Gastroesophageal sphincter (tissue), 4 donors: Measurements from ENCODE around the gene TAF1. TPM values are rescaled to one million over a fixed set of nuclear protein-coding genes. Genes with fewer than 3 reads are reported as not detected.
"Not testable (repeated sequence)": the region's sequence is repeated elsewhere in the genome, so short reads cannot be mapped to it uniquely, and the experiment has no call there.

Experiments used
- ATAC-seq: fragments of 150-250 bp; one replicate; pipeline ENCODE4 v1.9.1; 2016; ENCODE audit warnings: mild to moderate bottlenecking, moderate library complexity
- H3K27ac ChIP-seq, 4 donors: fragments of 200-600 bp; sonication (generic) in 3 of 4; 1 replicate in 3 of 4; 2 replicates in 1 of 4; pipeline ENCODE4 v1.5.1; 2016 to 2019
- H3K27me3 ChIP-seq: fragments of 200-600 bp; sonication (generic); one replicate; pipeline ENCODE4 v1.5.1; 2019
- H3K36me3 ChIP-seq, 2 donors: fragments of 200-600 bp; sonication (generic); one replicate each; pipeline ENCODE4 v1.5.1; 2019; ENCODE audit warnings: control low read depth in 1 of 2
- H3K4me1 ChIP-seq, 3 donors: fragments of 200-600 bp; sonication (generic); 1 replicate in 2 of 3; 2 replicates in 1 of 3; pipeline ENCODE4 v1.5.1; 2016 to 2019; ENCODE audit warnings: control low read depth in 2 of 3
- H3K4me3 ChIP-seq, 2 donors: fragments of 200-600 bp; sonication (generic); one replicate each; pipeline ENCODE4 v1.5.1; 2019; ENCODE audit warnings: mild to moderate bottlenecking in 1 of 2, moderate library complexity in 1 of 2
- H3K9me3 ChIP-seq, 3 donors: fragments of 200-600 bp; sonication (generic); one replicate each; pipeline ENCODE4 v1.5.1; 2017 to 2019; ENCODE audit warnings: control low read depth in 2 of 3
- EP300 ChIP-seq: sonication (generic); formaldehyde crosslinking; IDR thresholded peaks from one replicate; pipeline ENCODE4 v1.6.1; 2017; ENCODE audit warnings: antibody characterized with exemption, mild to moderate bottlenecking
- POLR2A ChIP-seq, 2 donors: fragments of 450-650 bp; IDR thresholded peaks; one replicate each; pipeline ENCODE4 v1.6.1; 2017; ENCODE audit warnings: antibody characterized with exemption in 2 of 2, mild to moderate bottlenecking in 2 of 2, moderate library complexity in 1 of 2
- POLR2AphosphoS5 ChIP-seq: sonication (generic); formaldehyde crosslinking; IDR thresholded peaks from one replicate; pipeline ENCODE4 v1.6.1; 2017; ENCODE audit warnings: antibody characterized with exemption
- WGBS, 2 donors: methylation state at CpG; one replicate each; pipeline ENCODE4 v1.1.5; 2018; ENCODE audit warnings: low coverage in 1 of 2; 5-methylcytosine and 5-hydroxymethylcytosine counted together
- small RNA-seq, 4 donors: library from RNA; depleted of rRNA; stranded (forward); fragments of <200 nt; gene quantifications; one replicate each; pipeline ENCODE3, GENCODE V24; 2016
- total RNA-seq, 4 donors: library from RNA; depleted of rRNA; stranded (reverse); fragments of >200 nt; gene quantifications; one replicate each; pipeline ENCODE4 v1.1.0, GENCODE V29; 2016
- TF ChIP-seq, protein P1 (sequence below), 4 experiments: fragments of 200-600 bp in 2 of 4; fragments of 450-650 bp in 2 of 4; sonication (generic) in 1 of 4; IDR thresholded peaks; one replicate each; pipeline ENCODE4 v1.5.1; 2017 to 2019; ENCODE audit warnings: antibody characterized with exemption in 4 of 4, mild to moderate bottlenecking in 2 of 4, moderate library complexity in 2 of 4

Gene TAF1
- total RNA-seq, 4 donors from 2014 or later, result 32.1 to 64.1 (median 56.2) TPM

DNA sequence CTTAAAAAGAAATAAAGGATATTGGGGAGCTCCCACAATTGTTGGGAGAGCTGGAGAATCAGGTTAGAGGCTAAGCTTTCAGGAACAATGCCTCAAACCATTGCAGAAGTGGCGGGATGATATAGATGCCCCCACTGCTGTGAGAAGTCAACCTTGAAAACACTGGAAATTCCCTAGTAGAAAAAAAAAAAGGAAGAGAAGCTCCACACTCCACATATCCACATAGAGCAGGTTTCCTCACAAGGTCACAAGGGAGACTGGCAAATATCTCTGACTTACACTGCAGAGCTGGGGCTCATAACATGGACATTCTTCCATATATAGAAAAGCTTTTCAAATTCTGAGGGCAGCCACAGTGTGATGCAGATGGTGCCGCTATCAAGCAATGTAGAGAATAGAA lies 144.0 kb downstream of the TAF1 start:
- ATAC-seq, result no peak
- no peaks in the 10 kb centered on the region for H3K27me3 ChIP-seq
- WGBS, 2 donors, result 80 to 85% methylated on average over 1 to 2 of the region's 2 CpGs

DNA sequence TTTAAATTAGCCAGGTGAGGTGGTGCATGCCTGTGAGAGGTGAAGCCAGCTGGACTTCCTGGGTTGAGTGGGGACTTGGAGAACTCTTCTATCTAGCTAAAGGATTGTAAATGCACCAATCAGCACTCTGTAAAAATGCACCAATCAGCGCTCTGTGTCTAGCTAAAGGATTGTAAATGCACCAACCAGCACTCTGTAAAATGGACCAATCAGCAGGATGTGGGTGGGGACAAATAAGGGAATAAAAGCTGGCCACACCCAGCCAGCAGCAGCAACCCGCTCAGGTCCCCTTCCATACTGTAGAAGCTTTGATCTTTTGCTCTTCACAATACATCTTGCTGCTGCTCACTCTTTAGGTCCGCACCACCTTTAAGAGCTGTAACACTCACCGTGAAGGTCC lies 147.6 kb downstream of the TAF1 start:
- not testable (repeated sequence) for H3K9me3 ChIP-seq, H3K36me3 ChIP-seq, H3K4me3 ChIP-seq, H3K4me1 ChIP-seq, H3K27me3 ChIP-seq, H3K27ac ChIP-seq, ATAC-seq
- WGBS, 2 donors, result 91 to 94% methylated on average over 3 to 4 of the region's 4 CpGs

More for the DNA sequence above, 144.0 kb downstream of the TAF1 start:
- no peaks in the 10 kb centered on the region for H3K9me3 ChIP-seq
- TF ChIP-seq POLR2A (IDR thresholded peaks at IDR 0.05) (no peak), POLR2AphosphoS5 (no peak), EP300 (no peak)
- TF ChIP-seq, protein P1, sequence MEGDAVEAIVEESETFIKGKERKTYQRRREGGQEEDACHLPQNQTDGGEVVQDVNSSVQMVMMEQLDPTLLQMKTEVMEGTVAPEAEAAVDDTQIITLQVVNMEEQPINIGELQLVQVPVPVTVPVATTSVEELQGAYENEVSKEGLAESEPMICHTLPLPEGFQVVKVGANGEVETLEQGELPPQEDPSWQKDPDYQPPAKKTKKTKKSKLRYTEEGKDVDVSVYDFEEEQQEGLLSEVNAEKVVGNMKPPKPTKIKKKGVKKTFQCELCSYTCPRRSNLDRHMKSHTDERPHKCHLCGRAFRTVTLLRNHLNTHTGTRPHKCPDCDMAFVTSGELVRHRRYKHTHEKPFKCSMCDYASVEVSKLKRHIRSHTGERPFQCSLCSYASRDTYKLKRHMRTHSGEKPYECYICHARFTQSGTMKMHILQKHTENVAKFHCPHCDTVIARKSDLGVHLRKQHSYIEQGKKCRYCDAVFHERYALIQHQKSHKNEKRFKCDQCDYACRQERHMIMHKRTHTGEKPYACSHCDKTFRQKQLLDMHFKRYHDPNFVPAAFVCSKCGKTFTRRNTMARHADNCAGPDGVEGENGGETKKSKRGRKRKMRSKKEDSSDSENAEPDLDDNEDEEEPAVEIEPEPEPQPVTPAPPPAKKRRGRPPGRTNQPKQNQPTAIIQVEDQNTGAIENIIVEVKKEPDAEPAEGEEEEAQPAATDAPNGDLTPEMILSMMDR (IDR thresholded peaks at IDR 0.05), result no peak
- H3K4me1 ChIP-seq, result no peaks in the 10 kb centered on the region
- no peak overlapping the region for H3K27ac ChIP-seq
- no peak overlapping the region for H3K4me3 ChIP-seq
- H3K36me3 ChIP-seq, result no peaks in the 10 kb centered on the region

DNA sequence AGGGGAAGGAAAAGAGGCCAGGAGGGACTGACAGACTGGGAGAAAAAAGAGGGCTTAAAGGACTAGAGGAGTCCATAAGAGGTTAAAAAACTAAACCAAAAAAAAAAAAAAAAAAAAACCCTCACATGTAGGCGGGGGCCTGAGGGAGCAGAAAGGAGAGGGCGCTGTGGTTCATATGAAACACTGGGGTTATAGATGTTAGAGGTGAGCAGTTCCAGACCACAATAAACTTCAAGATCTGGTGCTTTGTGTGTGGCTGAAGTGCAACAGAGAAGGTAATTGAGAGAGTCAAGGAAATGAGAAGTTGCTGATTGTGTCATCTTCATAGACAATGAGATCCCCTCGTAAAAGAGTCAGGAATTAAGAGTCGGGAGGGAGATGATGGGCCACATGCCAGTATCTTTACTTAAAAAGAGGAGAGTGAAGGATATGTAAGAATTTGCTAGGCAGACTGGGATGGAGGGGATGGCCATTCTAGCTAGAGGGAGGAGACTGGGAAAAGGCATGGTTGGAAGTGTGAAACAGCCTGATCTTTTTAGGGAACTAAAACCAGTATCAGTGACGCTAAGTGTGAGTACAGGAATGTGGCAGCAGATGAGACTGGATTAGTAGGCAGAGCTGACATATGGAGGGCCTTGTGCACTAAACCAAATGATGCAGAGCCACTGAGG lies 148.3 kb downstream of the TAF1 start:
- no peak overlapping the region for H3K27ac ChIP-seq
- H3K27me3 ChIP-seq, result no peaks in the 10 kb centered on the region
- no peaks in the 10 kb centered on the region for H3K4me1 ChIP-seq
- 25 to 30% methylated on average over 5 of the region's 5 CpGs for WGBS, 2 donors
- ATAC-seq, result no peak
- no peaks in the 10 kb centered on the region for H3K36me3 ChIP-seq
- no peak overlapping the region for H3K4me3 ChIP-seq
- H3K9me3 ChIP-seq, result no peaks in the 10 kb centered on the region
- TF ChIP-seq EP300 (no peak), POLR2AphosphoS5 (no peak), POLR2A (IDR thresholded peaks at IDR 0.05) (no peak)
- TF ChIP-seq, protein P1 (IDR thresholded peaks at IDR 0.05), result no peak

DNA sequence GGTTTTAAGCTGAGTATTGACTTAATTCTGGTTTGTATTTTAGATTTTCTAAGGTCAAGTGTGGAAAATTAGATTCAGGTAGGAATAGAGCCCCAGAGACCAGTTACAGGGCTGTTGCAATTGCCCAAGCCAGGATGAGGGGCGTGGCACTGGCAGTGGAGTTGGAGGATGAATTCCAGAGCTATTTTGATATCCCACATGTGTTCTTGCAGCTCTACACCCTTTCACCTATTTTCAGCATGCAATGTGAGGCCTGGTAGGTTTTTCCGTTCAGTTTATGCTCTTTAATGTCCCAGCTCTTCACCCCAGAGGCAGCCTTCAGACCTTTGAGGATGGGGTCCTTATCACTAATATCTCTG lies 148.9 kb downstream of the TAF1 start:
- TF ChIP-seq EP300, result no peak
- TF ChIP-seq, protein P1 (IDR thresholded peaks at IDR 0.05), result no peak
- TF ChIP-seq POLR2A (IDR thresholded peaks at IDR 0.05), result no peak
- TF ChIP-seq POLR2AphosphoS5, result no peak
- H3K4me3 ChIP-seq, result no peak overlapping the region
- H3K9me3 ChIP-seq, result no peaks in the 10 kb centered on the region
- no peaks in the 10 kb centered on the region for H3K36me3 ChIP-seq
- WGBS, 2 donors, result 58 to 74% methylated on average over 2 of the region's 2 CpGs
- no peak overlapping the region for H3K27ac ChIP-seq
- ATAC-seq, result no peak
- no peaks in the 10 kb centered on the region for H3K27me3 ChIP-seq
- H3K4me1 ChIP-seq, result no peaks in the 10 kb centered on the region

Small RNA genes lying within 50 kb of the gene (small RNA-seq; reads per million reads assigned to genes)
- gene AL590762.4 (0 reads per million in 4 donors), gene RF00019 (0 reads per million in 4 donors)

Other genes with a start within 250 kb of the TAF1 start
- 10 to 100 TPM; 19.7 to 30.2 (median 26.2) TPM for gene MED12, start 247.8 kb upstream of the TAF1 start, total RNA-seq
- 1 to 10 TPM; 1.7 to 3.1 (median 2.8) TPM for gene NLGN3, start 221.5 kb upstream of the TAF1 start, total RNA-seq
- gene GJB1, start 143.1 kb upstream of the TAF1 start, total RNA-seq, result not detected
- 10 to 100 TPM in 3 of 4 donors, 1 to 10 TPM in 1; 9.7 to 18.5 (median 13.4) TPM for gene ZMYM3, start 112.2 kb upstream of the TAF1 start, total RNA-seq
- 100 to 1,000 TPM; 196 to 268 (median 213) TPM for gene NONO, start 82.7 kb upstream of the TAF1 start, total RNA-seq
- gene ITGB1BP2, start 64.6 kb upstream of the TAF1 start, total RNA-seq, result 10 to 100 TPM in 3 of 4 donors, 1 to 10 TPM in 1; 7.1 to 37.5 (median 25.6) TPM
- 100 to 1,000 TPM in 2 of 4 donors, 10 to 100 TPM in 2; 49.6 to 156 (median 88.8) TPM for gene OGT, start 166.7 kb downstream of the TAF1 start, total RNA-seq
- 1 to 10 TPM in 3 of 4 donors, under 1 TPM in 1; 0.89 to 2.6 (median 1.6) TPM for gene GCNA, start 212.1 kb downstream of the TAF1 start, total RNA-seq